Measurements from ENCODE around the gene HEXB.

Gene HEXB

GRCh38 chr5:74684900-74685851, at the start of gene HEXB:
HEXB (plus strand) TSS chr5:74685233; CDS start chr5:74685261, 28 bp downstream.
- peak; percentile 94 for DNase-seq (ENCODE audit: low read depth, low spot score)

GRCh38 chr5:74636149-74636548, 48.9 kb upstream of the HEXB start:
- DNase-seq (ENCODE audit: low read depth, low spot score): no peak

GRCh38 chr5:74636552-74636951, 48.5 kb upstream of the HEXB start:
- DNase-seq (ENCODE audit: low read depth, low spot score): no peak

GRCh38 chr5:74638544-74638969, 46.5 kb upstream of the HEXB start:
- no peak for DNase-seq (ENCODE audit: low read depth, low spot score)

GRCh38 chr5:74638970-74639806, 45.8 kb upstream of the HEXB start:
- DNase-seq (ENCODE audit: low read depth, low spot score): no peak

- peak; percentile 61 for DNase-seq (ENCODE audit: low read depth, low spot score)
Observed at GRCh38 chr5:74639807-74640449, 45.1 kb upstream of the HEXB start.

- DNase-seq (ENCODE audit: low read depth, low spot score): peak; percentile 93
Observed at GRCh38 chr5:74640450-74640953, 44.5 kb upstream of the HEXB start, which contains the start of gene ENC1. ENC1 (minus strand) TSS chr5:74640728; CDS start chr5:74636485, 4,243 bp downstream.

GRCh38 chr5:74640954-74641734, 43.9 kb upstream of the HEXB start:
- peak; percentile 81 for DNase-seq (ENCODE audit: low read depth, low spot score)

GRCh38 chr5:74641735-74642542, 43.1 kb upstream of the HEXB start:
- peak; percentile 38 for DNase-seq (ENCODE audit: low read depth, low spot score)

GRCh38 chr5:74642543-74642863, 42.5 kb upstream of the HEXB start:
- DNase-seq (ENCODE audit: low read depth, low spot score): no peak

- no peak for DNase-seq (ENCODE audit: low read depth, low spot score)
Observed at GRCh38 chr5:74643111-74643562, 41.9 kb upstream of the HEXB start.

- no peak for DNase-seq (ENCODE audit: low read depth, low spot score)
Observed at GRCh38 chr5:74647096-74647495, 37.9 kb upstream of the HEXB start.

- DNase-seq (ENCODE audit: low read depth, low spot score): peak; percentile 48
Observed at GRCh38 chr5:74648835-74649293, 36.2 kb upstream of the HEXB start.

- no peak for DNase-seq (ENCODE audit: low read depth, low spot score)
Observed at GRCh38 chr5:74649421-74649973, 35.5 kb upstream of the HEXB start.

GRCh38 chr5:74651710-74652109, 33.3 kb upstream of the HEXB start:
- DNase-seq (ENCODE audit: low read depth, low spot score): no peak

- DNase-seq (ENCODE audit: low read depth, low spot score): no peak
Observed at GRCh38 chr5:74652576-74652975, 32.5 kb upstream of the HEXB start.

- no peak for DNase-seq (ENCODE audit: low read depth, low spot score)
Observed at GRCh38 chr5:74653991-74654390, 31.0 kb upstream of the HEXB start.

GRCh38 chr5:74655206-74655605, 29.8 kb upstream of the HEXB start:
- no peak for DNase-seq (ENCODE audit: low read depth, low spot score)

GRCh38 chr5:74655716-74656115, 29.3 kb upstream of the HEXB start:
- no peak for DNase-seq (ENCODE audit: low read depth, low spot score)

- DNase-seq (ENCODE audit: low read depth, low spot score): no peak
Observed at GRCh38 chr5:74657165-74657564, 27.9 kb upstream of the HEXB start.

Data from ELF-1 (cell line).